Midbrain (tissue), 1 donor: ENCODE data around the gene MAP3K6.

Source experiments
- DNase-seq: peaks from one replicate; lab custom pipeline; 2025; lab: John Stamatoyannopoulos, UW

The MAP3K6 gene

DNA sequence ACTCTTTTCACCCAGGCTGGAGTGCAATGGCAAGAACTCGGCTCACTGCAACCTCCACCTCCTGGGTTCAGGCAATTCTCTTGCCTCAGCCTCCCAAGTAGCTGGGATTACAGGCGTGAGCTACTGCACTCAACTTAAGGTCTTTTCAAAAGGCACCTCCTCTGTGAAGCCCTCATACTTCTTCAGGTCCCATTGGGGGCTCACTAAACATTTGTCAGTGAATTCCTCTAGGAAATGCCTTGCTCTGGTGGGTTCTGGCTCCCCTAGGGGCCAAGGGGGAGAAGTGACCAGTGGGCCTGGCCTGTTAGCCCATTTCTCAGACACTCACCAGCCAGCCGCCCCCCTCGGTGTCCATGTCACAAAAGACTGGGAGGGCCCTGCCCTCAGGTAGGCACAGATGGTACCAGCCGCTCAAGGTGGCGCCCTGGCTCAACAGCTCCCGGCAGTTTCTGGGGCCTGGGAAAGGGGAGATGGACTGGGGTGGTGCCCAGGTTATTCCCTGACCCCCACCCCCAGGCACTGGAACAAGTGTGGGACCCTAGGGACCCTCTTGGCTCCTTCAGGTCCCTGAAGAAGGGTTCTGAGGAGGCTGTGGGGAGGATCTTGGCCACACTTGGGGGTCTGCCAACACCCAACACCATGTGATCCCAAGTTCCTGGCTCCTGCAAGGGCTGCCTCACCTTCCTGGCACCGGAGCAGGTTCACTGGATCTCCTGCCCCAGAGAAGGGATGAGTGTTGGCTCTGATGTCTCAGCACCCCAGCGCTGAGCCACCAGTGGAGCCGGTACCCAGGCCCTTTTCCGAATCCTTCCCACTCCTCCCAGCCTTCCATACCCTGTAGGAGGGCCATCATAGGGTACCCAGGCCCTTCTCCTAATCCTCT is 6.3 kb upstream of the MAP3K6 start:
- DNase-seq = no peak

DNA sequence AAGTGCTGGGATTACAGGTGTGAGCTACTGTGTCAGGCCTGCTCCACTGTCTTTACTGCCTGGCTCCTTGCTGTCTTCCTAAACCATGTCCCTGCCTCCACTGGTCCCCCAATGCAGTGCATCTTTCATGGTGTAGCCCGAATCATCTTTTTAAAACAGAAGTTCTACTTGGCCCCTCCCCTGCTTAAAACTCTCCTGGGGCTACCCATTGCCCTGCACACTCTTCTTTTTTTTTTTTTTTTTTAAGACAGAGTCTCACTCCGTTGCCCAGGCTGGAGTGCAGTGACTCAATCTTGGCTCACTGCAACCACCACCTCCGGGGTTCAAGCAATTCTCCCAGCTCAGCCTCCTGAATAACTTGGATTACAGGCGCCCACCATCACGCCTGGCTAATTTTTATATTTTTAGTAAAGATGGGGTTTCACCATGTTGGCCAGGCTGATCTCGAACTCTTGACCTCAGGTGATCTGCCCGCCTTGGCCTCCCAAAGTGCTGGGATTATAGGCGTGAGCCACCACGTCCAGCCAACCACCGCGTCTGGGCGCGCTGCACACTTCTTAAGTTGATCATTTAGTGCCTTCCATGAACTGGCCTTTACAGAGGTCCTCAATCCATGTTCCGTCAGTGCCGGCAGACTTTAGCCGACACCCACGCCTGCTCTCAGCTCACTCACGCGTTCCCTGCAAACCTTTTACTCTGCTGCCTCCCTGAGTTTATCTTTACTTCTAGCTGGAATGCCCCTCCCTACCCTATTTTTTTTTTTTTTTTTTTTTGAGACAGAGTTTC is 5.5 kb upstream of the MAP3K6 start:
- DNase-seq = no peak

DNA sequence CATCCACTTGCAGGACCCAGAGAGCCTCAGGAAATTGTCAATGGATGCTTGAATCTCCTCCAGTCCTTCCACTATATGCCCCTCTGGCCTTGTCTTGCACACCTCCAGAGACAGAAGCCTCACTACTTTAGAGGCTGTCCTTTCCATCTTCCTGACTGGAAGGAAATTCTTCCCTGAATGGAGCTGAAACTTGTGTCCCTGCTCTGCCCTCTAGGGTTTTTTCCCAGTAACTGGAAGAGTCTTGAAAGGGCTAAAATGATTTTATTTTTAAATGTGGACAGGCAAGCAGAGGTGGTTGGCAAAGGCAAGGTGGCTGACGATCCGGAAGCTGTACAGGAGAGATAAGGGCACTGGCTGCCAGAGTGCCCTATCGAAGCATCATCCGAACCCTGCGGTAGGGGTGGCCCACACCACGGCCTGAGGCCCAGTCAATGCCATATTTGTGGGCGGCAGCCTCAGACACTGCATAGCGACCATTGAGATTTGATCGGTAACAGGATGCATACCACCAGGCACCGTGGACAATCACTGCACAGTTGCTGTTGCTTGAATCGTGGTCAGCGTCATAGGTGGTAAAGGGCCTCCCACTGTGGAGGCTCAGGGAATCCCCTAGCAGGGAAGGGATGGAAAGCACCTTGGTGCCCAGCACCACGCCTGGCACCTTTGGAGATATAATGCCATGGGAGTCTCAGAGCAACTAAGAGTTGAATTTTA is 2.3 kb upstream of the MAP3K6 start:
- DNase-seq = no peak

DNA sequence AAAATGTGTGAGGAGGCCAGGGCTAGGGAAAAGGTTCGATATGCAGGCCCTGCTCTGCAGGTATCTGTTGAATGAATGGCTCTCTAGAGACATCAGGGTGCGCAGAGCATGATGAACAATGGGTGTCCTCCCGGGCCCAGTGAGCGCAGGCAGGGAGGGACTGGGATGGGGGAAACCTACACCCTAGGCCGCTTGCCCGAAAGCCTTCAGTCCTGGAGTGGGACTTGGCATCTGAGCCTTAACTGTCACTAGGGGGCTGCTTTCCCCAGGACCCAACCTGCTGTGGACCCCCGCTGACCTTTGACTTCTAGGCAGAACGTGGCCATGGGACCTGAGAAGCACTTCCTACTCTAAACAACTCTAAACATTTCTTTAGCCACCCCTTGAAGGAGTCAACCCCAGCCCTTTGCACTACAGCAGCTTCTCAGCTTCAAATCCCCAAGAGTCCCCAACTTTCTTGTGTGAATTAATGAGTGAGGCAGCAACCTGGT is 444 bp upstream of the MAP3K6 start:
- DNase-seq = no peak

DNA sequence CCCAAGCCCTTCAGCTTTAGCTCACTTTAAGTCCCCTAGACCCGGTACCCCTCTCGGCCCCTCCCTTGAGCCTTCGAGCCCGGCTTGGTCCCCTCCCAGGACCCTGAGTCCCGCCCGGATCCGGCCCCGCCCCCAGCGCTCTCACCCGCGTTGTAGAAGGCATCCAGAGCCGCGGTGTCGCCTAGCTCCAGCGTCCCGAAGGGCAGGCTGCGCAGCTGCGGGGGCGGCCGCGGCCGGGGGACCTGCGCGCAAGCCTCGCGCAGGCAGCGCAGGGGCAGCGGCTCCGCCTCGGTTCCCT is 699 bp downstream of the MAP3K6 start:
- DNase-seq = peak; percentile 63

DNA sequence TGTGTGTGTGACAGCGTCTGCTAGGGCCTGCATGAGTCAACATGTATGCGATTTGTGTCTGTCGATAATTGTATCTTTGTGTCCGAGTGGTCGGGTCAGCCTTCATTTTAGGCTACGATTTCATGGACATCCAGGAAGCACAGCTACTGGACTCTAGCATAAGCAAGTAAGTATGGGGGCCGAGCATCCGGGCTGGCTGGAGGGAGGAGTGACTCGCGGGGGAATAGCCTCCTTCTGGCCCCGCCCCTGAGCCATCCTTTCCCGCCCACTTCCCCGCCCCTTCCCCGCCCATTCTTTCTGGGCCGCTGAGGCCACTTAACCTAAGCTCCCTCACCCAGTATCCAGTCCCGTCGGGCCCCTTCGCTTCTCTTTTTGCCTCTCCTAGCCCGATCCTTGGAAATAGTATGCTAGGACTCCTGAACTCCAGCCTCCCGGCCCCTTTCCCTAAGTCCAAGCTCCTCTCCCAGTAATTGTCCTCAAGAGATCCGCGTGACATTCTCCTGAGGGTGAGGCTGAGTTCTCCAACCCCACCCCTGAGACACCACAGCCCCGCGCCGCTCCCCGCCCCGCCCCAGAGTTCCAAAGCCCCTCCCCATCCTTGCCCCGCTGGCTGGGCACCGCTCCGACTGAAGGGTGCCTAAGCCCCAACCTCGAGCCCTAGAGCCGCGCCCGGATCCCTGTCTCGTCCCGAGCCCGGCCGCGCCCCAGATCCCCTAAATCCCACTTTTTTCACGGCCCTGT is 1.2 kb downstream of the MAP3K6 start:
- peak; percentile 82 for DNase-seq

DNA sequence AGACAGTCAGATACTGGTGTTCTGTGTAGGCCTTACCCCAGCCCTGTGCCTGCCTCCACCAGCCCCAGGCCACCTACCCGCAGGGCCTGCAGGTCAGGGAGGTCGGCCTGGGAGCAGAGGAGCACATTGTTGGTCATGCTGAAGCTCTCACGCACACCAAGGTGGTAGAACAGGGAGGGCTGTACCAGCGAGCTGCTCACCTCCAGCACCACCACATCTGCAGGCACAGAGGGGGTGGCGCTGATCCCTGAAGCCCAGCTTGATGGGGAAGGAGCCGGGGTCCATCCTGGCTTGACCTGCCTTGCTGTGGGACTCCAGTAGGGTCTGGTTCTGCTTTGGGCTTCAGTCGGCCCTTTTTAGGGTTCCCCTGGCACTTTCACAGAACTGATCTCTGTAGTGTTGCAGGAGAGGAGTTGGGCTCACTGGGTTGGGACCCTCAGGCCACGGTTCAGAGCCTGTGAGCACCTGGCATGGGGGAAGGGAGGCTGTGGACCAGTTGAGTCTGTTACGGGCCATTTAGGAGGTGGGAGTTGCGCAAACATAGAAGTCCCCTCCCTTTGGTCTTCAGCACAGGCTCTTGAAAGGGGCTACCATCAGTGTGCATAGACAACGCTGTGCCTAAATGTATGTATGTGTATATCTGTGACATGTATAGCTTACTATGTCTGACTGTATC is 1.9 kb downstream of the MAP3K6 start:
- no peak for DNase-seq

DNA sequence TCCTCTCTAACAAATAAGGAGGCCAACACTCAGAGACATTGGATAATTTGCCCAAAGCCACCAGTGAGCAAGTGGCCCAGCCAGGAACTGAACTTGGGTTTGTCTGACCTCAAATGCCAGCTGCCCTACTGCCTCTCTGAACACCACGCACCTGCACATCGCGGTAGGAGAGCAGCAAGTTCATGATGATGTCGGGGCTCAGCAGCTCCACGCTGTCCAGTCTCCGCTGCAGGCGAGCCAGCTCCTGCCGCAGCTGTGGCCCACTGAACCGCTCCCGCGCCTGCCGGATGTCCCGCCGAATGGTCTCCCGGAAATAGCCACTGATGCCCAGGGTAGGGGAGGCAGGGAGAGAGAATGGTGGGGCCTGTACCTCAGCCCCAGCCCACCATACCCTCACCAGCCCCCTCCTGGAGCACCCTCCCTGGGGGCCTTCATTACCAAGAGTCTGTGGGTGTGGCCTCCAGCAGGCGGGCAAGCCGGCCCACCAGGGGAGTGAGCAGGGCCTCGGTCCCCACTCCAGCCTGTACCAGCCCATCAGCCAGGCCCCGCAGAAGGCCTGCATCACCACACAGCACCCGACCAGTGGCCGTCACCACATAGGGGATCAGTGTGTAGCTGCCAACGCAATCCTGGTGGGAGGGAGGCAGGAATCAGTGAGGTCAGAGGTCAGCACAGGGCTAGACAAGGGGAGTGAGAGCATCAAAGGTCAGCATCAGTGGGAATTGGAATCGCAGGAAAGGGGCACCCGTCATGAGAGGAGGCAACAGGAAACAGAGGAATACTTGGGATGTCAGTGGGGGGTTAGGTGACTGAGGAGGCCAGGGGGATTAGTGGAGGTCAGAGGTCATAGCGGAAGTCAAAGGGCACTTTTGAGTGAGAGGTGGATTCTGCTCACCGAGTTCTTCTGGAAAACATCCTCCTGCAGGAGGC is 2.7 kb downstream of the MAP3K6 start:
- DNase-seq = no peak

DNA sequence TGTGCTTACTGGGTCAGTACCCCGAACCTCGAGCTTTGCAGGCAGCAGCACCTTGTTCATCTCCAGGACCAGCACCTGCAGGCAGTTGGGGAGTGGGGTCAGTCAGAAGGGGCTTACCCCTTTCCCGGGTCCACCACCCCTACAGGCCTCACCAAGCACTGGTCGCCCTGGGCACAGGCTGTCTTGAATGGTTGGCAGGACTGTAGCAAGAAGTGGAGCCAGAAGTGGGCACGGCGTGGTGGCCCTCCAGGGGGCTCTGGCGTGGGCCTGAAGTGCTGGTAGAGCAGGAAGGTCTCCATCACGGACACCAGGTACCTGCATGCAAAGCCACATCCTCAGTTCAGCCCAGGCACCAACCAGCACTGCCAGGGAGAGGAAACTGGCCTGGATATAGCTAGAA is 5.2 kb downstream of the MAP3K6 start:
- no peak for DNase-seq

DNA sequence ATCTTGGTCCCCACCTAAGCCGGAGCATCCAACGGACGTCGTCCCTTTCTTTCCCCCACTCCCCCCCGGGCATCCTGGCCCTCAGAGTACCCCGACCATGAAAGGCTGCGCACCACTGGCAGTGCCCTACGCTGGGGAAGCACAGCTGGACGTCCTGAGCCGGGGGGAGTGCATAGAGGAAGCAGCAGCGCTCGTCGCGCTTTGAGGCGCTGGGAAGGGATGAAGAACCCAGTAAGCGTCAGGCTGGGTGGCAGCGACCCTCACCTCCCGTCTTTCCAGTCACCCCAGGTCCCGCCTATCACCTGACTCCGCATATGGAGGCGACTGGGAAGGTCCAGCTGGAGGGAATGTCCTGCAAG is 5.7 kb downstream of the MAP3K6 start:
- no peak for DNase-seq

DNA sequence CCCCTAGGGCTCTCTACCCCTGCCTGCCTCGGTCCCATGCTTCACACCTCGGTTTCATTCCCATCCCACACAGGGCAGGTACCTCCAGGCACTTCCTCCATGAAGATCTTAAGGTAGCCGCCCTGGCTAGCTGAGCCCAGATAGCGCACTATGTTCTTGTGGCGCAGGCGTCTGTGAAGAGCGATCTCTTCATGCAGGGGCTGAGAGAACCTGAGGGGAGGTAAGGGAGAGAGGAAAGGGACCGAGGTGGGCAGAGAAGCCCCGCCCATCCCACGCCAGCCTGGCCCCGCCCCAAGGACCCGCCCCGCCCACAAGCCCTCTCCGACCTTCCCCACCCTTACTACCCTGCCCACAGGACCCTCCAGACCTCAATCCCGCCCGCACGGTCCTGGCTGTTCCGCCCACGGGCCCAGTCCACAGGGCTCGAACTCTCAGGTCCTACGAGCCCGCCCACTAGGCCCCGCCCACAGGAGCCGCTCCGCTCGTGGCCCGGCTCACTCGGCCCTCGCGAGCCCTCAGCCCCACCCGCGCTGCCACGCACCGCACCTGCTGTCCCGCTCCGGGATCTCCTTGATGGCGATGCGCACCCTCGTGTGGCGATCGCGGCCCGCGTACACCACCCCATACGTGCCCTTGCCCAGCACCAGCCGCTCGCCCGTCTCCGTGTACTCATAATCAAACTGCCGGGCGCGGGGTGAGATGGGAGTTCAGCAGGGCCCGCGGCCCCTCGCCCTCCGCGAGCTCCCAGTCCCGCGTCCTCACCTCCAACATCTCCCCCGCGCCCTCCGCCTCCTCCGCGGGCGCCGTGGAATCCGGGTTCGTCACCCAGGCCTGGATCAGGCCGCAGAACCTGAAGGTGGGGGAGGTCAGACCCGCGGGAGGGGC is 6.4 kb downstream of the MAP3K6 start:
- DNase-seq = no peak

DNA sequence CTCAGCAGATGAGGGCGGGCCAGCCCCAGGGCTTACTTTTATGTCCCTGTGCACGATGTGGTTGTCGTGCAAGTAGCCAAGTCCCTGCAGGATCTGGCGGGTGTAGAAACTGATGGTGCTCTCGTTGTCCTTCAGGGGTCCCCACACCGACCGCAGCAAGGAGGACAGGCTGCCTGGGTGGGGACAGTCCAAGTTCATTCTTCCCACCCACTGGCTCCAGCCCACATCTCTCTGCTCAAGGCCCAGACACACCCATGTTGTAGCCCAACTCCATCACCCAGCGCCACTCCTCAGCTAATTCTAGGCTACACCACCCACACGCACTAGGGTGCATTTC is 7.0 kb downstream of the MAP3K6 start:
- no peak for DNase-seq

DNA sequence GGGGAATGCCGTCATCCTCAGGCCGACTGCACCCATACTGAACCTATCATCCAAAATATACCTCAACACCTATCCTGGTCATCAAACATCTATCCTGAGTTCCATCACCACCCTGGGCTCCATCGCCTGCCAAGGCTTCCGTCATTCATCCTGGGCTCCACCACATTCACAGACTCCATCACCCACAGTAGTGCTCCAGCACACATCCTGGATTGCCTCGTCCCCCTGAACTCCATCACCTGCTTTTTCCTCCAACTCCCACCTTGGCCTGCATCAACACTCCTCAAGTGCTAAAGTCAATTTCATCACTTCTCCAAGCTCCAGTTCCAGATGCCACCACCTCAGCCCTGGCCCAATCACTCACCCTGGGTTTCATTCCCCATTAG is 7.8 kb downstream of the MAP3K6 start:
- DNase-seq = no peak

DNA sequence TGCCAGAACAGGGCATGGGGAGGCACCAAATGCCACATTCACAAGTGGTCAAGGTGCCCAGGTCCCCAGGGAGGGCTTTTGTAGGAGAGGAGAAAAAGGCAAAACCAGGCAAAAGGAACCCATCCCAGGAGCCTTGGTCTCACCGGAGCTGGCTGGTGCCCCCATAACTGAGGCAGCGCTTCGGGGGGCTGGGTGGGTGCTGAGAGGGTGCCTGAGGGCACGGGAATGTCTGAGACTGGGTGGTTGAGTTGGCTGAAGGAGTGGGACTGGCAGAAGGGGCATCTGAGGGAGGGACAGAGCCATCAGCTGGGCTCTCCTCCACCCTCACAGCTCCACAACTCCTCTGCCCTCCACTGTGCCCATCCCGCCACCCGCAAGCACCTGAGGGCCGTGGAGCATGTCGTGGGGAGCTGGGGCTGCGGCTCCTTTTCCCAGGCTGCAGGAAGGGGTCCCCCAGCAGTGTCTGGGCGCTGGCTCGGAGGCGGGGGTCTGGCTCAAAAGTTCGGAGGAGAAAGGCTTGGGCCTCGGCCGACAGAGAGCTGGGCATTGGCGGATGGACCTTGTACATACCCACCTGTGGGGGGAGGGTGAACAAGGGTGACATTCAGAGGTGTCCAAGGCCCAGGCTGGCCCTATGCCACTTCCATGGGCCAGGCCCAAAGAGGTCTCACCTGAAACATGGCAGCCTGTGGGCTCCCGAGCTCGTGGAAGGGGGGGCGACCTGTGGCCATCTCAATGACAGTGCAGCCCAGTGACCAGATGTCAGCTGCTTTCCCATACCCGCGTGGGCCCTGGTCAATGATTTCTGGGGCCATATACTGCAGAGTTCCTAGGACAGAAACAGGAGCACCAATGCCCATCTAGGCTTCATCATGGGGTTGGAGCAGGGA is 8.5 kb downstream of the MAP3K6 start:
- no peak for DNase-seq

DNA sequence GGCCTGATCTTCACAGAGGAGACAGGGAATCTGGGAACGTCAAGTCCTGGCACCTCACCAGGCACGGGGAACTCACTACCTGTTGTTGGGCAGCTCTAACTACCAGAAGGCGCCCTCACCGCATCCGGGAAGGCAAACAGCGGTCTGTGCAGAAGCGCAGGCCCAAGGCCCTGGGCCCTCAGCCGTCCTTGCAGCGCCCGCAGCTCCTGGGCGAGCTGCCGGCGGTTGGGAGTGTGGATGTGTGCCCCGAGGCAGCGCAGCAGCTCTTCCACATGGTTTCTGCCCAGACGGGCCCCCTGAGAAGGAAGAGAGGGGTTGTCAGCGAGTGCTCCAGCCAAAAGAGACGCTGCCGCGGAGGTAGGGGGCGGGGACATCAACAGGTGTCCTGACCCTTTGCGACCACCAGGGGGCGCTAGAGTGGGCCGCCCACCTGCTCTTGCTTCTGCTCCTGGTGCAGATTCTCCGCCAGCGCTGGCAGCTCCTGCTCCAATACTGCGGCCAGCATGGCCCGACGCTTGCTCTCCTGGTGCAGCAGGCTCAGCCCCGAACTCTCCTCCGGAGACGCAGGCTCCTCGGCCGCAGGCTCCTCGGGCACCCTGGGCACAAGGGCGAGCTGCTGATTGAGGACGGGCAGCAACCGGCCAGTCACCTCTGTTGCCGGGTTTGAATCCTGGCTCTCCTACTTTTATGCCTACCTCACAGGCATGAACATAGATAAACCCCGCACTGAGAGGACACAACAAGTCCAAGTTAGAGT is 9.3 kb downstream of the MAP3K6 start:
- peak; percentile 28 for DNase-seq

DNA sequence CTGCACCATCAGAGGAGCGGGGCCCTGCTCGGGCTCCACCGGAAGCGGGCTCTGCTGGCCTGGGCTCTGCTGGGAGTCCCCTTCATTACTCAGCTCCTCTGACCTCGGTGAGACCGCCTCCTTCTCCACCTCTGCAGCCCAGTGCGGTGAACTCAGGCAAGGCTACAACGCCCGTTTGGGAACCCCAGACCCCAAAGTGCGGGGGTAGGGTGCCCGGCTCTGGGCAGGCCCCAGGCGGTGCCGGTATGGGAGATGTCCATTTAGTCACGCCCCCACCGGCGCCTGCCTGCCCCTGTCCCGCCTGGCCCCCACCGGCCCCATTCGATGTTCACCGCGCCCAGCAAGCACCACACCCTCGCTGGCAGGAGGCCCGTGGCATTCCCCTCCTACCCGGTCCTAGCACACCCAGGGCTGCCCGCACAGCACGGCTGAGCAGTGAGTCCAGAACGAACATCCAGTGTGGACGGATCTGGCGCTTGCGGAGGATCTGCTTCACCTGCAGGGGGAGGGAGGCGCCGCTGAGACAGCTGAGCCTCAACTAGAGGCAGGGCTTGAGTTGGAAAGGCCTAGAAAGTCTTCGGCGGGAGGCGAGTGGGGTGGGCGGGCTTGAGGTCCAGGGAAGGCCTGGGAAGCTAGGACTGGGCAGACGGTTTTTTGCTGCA is 10.0 kb downstream of the MAP3K6 start:
- DNase-seq = no peak

DNA sequence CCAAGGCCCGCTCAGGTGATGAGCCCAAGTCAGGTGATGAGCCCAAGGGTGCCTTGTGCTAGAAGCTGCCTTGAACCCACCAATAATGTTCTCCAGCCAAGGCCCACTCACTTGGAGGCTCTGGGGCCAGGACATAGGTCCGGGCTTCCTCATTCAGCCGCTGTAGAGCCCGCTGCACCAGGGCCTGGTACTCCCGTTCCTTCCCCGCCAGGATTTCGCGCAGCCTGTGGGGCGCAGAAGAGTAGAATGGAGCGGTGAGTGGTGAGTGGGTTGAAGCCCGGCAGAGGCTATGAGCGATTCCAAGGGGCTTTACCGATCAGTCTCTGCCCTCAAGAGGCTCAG is 10.5 kb downstream of the MAP3K6 start:
- DNase-seq = no peak
